Activated CD4-positive, alpha-beta T cell treated with anti-CD3 and anti-CD28 coated beads for 36 hours (primary cell): ENCODE data around the gene AHI1. TPM values are rescaled to one million over a fixed set of nuclear protein-coding genes. Genes with fewer than 3 reads are reported as not detected.

Source experiments
- ATAC-seq: fragments of 200-7000 bp; cut with Tn5 transposase; one replicate; pipeline ENCODE4 v1.10.0; 2021; ENCODE audit warnings: mild to moderate bottlenecking, moderate library complexity
- CTCF ChIA-PET: fragments of 350-600 bp; sonication (Branson Sonifier 250); formaldehyde crosslinking; loops from one replicate; lab custom pipeline; 2021; ENCODE audit warnings: antibody characterized with exemption; lab: Charles Lee
- POLR2A ChIA-PET: fragments of 350-600 bp; sonication (Branson Sonifier 250); formaldehyde crosslinking; loops from one replicate; lab custom pipeline; 2021; ENCODE audit warnings: antibody characterized with exemption, inconsistent platforms; lab: Charles Lee
- DNase-seq: peaks from one replicate; pipeline ENCODE4 v3.0.0-alpha.2; 2020
- H3K27ac Mint-ChIP-seq: one replicate; pipeline ENCODE4 v1.8.0; 2021; ENCODE audit warnings: mixed read lengths
- H3K27me3 Mint-ChIP-seq: one replicate; pipeline ENCODE4 v1.8.0; 2021; ENCODE audit warnings: mixed read lengths
- H3K36me3 Mint-ChIP-seq: one replicate; pipeline ENCODE4 v1.8.0; 2021; ENCODE audit warnings: low read depth, mixed read lengths
- H3K4me1 Mint-ChIP-seq: one replicate; pipeline ENCODE4 v1.8.0; 2021; ENCODE audit warnings: mixed read lengths
- H3K4me3 Mint-ChIP-seq: one replicate; pipeline ENCODE4 v1.8.0; 2021; ENCODE audit warnings: mild to moderate bottlenecking, moderate library complexity, mixed read lengths
- H3K9me3 Mint-ChIP-seq: one replicate; pipeline ENCODE4 v1.8.0; 2021; ENCODE audit warnings: low read depth, mixed read lengths
- intact Hi-C, 2 experiments: fragments of 100-400 bp; cut with DNase I in 1 of 2; cut with micrococcal nuclease in 1 of 2; formaldehyde crosslinking; loops; one replicate each; pipeline versions ENCODE4 v1.14.2 to v1.15.1; 2022 to 2024; cut with DNase I, micrococcal nuclease
- total RNA-seq, 2 experiments: library from RNA; stranded (reverse); gene quantifications; one replicate each; pipeline ENCODE4 v1.2.3, GENCODE V29; 2021

Gene AHI1
- total RNA-seq, 2 experiments from 2014 or later = 35.6 to 36.0 TPM

- intact Hi-C loops = no loop called here
- no peaks in the 10 kb centered on the region for H3K36me3 Mint-ChIP-seq
- ATAC-seq = no peak
- H3K9me3 Mint-ChIP-seq = no peaks in the 10 kb centered on the region
- no peak for DNase-seq
- H3K27ac Mint-ChIP-seq = no peak overlapping the region
- POLR2A ChIA-PET = no interaction called here
- CTCF ChIA-PET = interaction anchor here (0.9 kb wide), 1 partner anchor 181 kb away, joined by 3 read pairs; no protein-coding TSS in a partner anchor
- no peaks in the 10 kb centered on the region for H3K27me3 Mint-ChIP-seq
- no peak overlapping the region for H3K4me3 Mint-ChIP-seq
- no peaks in the 10 kb centered on the region for H3K4me1 Mint-ChIP-seq
Observed at GRCh38 chr6:135527960-135528249, 30.4 kb upstream of the AHI1 start.

DNA sequence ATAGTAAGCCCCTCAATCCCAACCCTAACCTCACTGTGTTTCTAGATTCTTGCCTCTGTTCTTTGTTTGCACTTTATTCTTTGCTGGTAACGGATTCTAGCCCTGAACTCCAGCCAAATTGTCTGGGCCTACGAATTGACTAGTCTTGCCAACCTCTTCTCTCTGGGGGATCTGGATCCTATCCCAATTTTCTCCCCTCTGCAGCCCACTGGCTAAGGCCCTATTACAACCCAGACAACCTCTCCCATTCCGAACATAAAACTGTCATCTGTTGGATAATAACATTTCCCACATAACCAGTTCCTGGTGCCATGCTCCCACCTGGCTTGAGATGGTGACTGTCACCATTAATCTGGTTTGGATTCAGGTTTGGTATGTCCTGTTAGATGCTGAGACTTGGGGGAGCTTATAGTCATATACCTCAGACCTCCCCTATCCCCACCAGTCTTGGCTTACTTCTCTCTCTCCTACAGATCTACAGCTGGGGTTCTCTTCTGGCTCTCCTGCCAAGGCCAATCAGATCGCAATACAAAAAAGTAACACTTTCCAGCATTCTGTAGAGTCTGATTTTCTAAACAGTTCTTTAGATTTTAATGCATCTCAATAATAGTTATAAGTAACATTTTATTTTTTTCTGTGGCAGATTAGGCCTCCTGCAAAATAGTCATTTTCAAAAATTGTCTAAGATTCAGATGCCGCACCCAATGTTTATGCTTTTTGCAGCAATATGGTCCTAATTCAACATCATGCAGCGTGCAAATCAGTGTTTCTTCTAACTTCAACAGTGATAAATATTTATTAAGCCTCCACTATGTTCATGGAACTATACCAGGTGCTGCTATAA, 29.8 kb upstream of the AHI1 start:
- intact Hi-C loops = no loop called here
- Mint-ChIP-seq H3K9me3 (no peaks in the 10 kb centered on the region), H3K4me1 (no peaks in the 10 kb centered on the region), H3K27me3 (no peaks in the 10 kb centered on the region), H3K4me3 (no peak overlapping the region), H3K36me3 (no peaks in the 10 kb centered on the region), H3K27ac (no peak overlapping the region)
- POLR2A ChIA-PET = no interaction called here
- ATAC-seq (no peak), DNase-seq (no peak)
- CTCF ChIA-PET = interaction anchor here (0.9 kb wide), 1 partner anchor 182 kb away, joined by 3 read pairs; no protein-coding TSS in a partner anchor

DNA sequence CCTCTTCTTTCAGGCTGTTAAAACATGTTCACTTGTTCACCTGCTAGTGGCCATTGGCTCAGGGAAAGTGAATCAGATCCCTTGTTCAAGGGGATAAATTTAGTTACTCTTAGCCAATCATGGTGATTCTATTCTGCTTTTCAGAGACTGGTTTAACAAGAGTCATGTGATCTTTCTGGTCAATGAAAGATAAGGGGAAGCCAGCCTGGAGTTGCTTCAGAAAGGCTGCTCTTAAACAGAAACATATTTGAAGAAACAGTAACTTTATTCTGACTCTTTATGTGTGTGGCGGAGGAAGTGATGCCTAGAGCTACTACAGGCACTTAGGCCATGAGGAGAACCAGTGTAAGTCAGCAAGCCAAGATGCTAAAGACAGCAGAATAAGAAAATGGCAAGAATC, 28.1 kb upstream of the AHI1 start:
- Mint-ChIP-seq H3K27ac (no peak overlapping the region), H3K4me3 (no peak overlapping the region), H3K36me3 (no peaks in the 10 kb centered on the region), H3K27me3 (no peaks in the 10 kb centered on the region), H3K4me1 (no peaks in the 10 kb centered on the region), H3K9me3 (no peaks in the 10 kb centered on the region)
- intact Hi-C loops = no loop called here
- ATAC-seq = no peak
- DNase-seq = no peak
- ChIA-PET POLR2A (no interaction called here), CTCF (interaction anchor here (1.5 kb wide), 1 partner anchor 10 kb away, joined by 6 read pairs; no protein-coding TSS in a partner anchor)

DNA sequence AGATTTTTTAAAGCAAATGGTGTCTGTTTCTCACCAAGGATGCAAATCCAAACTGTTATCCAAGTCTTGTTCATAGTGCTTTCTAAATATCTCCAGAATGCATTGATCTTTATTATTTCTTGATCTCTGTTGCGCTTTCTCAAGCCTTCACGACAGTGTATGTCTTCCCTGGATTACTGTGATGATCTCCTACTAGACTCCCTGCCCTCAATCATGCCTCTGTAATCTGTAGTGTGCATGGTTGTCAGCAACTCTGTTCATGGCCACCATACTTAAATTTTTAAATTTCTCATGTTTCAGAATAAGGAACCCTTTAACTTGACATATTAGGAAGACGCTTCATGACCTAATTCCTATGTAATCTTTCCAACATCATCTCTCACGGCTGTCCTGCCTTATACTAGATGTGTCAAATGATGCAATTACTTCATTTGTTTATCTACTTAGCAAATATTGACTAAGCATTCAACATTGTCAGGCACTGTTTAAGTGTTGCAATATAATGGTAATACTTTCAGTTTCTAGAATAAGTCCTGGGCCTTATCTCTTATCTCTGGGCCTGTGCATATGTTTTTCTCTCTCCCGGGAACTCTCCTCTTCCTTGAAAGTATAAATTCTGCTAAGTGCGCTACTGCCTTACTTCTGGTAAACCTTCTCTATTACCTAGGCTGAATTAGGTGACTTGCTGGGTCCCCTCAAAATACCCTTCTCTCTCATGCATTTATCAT, 25.6 kb upstream of the AHI1 start:
- intact Hi-C loops = no loop called here
- Mint-ChIP-seq H3K4me3 (no peak overlapping the region), H3K27ac (no peak overlapping the region), H3K36me3 (no peaks in the 10 kb centered on the region), H3K4me1 (peaks cover 6% of the 10 kb centered on the region), H3K27me3 (peaks cover 3% of the 10 kb centered on the region), H3K9me3 (peaks cover 3% of the 10 kb centered on the region)
- ATAC-seq = no peak
- ChIA-PET CTCF (no interaction called here), POLR2A (no interaction called here)
- no peak for DNase-seq

GRCh38 chr6:135521431-135521830, 23.9 kb upstream of the AHI1 start:
- POLR2A ChIA-PET = no interaction called here
- CTCF ChIA-PET = interaction anchor here (0.9 kb wide), 1 partner anchor 14 kb away, joined by 4 read pairs; no protein-coding TSS in a partner anchor

GRCh38 chr6:135520781-135521180, 23.2 kb upstream of the AHI1 start:
- ChIA-PET POLR2A (no interaction called here), CTCF (interaction anchor here (0.6 to 1.7 kb wide), 5 partner anchors 15 to 1207 kb away, joined by 3 to 11 read pairs (median 3); no protein-coding TSS in a partner anchor)
- peaks cover 6% of the 10 kb centered on the region for H3K4me1 Mint-ChIP-seq
- peaks cover 3% of the 10 kb centered on the region for H3K27me3 Mint-ChIP-seq
- no peak overlapping the region for H3K27ac Mint-ChIP-seq
- no peak overlapping the region for H3K4me3 Mint-ChIP-seq
- ATAC-seq = no peak
- intact Hi-C loops = no loop called here
- no peaks in the 10 kb centered on the region for H3K36me3 Mint-ChIP-seq
- no peak for DNase-seq
- peaks cover 5% of the 10 kb centered on the region for H3K9me3 Mint-ChIP-seq

More at GRCh38 chr6:135521431-135521830, 23.9 kb upstream of the AHI1 start:
- Mint-ChIP-seq H3K27ac (no peak overlapping the region), H3K4me3 (no peak overlapping the region), H3K27me3 (peaks cover 3% of the 10 kb centered on the region), H3K4me1 (peaks cover 6% of the 10 kb centered on the region), H3K9me3 (peaks cover 5% of the 10 kb centered on the region), H3K36me3 (no peaks in the 10 kb centered on the region)
- no peak for DNase-seq
- intact Hi-C loops = no loop called here
- no peak for ATAC-seq

- DNase-seq (no peak), ATAC-seq (peak; percentile 81)
- intact Hi-C loops = no loop called here
- Mint-ChIP-seq H3K36me3 (no peaks in the 10 kb centered on the region), H3K27me3 (peaks cover 3% of the 10 kb centered on the region), H3K4me1 (peaks cover 6% of the 10 kb centered on the region), H3K9me3 (peaks cover 5% of the 10 kb centered on the region), H3K4me3 (no peak overlapping the region), H3K27ac (no peak overlapping the region)
- POLR2A ChIA-PET = no interaction called here
- CTCF ChIA-PET = interaction anchor here (0.7 to 1.7 kb wide), 5 partner anchors 17 to 373 kb away, joined by 3 to 11 read pairs (median 4); no protein-coding TSS in a partner anchor
Observed at GRCh38 chr6:135519348-135519747, 21.8 kb upstream of the AHI1 start.

DNA sequence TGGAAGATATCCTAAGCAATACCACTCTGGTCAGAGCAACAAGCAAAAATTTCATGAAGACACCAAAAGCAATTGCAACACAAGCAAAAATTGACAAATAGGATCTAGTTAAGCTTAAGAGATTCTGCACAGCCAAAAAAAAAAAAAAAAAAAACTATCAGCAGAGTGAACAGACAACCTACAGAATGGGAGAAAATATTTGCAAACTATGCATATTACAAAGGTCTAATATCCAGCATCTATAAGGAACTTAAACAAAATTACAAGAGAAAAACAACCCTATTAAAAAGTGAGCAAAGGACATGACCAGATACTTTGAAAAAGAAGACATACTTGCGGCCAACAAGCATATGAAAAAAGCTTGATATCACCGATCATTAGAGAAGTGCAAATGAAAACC, 20.0 kb upstream of the AHI1 start:
- POLR2A ChIA-PET = no interaction called here

GRCh38 chr6:135514706-135515105, 17.2 kb upstream of the AHI1 start:
- intact Hi-C loops = no loop called here
- ChIA-PET POLR2A (no interaction called here), CTCF (no interaction called here)
- H3K4me3 Mint-ChIP-seq = no peak overlapping the region
- peaks cover 6% of the 10 kb centered on the region for H3K4me1 Mint-ChIP-seq
- no peaks in the 10 kb centered on the region for H3K36me3 Mint-ChIP-seq
- H3K9me3 Mint-ChIP-seq = peaks cover 5% of the 10 kb centered on the region
- no peak overlapping the region for H3K27ac Mint-ChIP-seq
- no peak for DNase-seq
- ATAC-seq = no peak
- peaks cover 6% of the 10 kb centered on the region for H3K27me3 Mint-ChIP-seq

More for the DNA sequence above, 20.0 kb upstream of the AHI1 start:
- no peak overlapping the region for H3K4me3 Mint-ChIP-seq
- no peak overlapping the region for H3K27ac Mint-ChIP-seq
- DNase-seq = no peak
- CTCF ChIA-PET = interaction anchor here (1.4 kb wide), 1 partner anchor 110 kb away, joined by 4 read pairs; no protein-coding TSS in a partner anchor
- no peaks in the 10 kb centered on the region for H3K36me3 Mint-ChIP-seq
- no peak for ATAC-seq
- peaks cover 5% of the 10 kb centered on the region for H3K9me3 Mint-ChIP-seq
- peaks cover 3% of the 10 kb centered on the region for H3K27me3 Mint-ChIP-seq
- intact Hi-C loops = no loop called here
- peaks cover 6% of the 10 kb centered on the region for H3K4me1 Mint-ChIP-seq

GRCh38 chr6:135506270-135506997, 8.9 kb upstream of the AHI1 start:
- Mint-ChIP-seq H3K27ac (no peak overlapping the region), H3K36me3 (no peaks in the 10 kb centered on the region), H3K4me1 (peaks cover 5% of the 10 kb centered on the region), H3K27me3 (no peaks in the 10 kb centered on the region), H3K4me3 (no peak overlapping the region), H3K9me3 (no peaks in the 10 kb centered on the region)
- intact Hi-C loops = loop anchor here (1.0 to 5.0 kb wide), 5 partner anchors 171 to 811 kb away; no protein-coding TSS in a partner anchor
- no peak for DNase-seq
- POLR2A ChIA-PET = no interaction called here
- ATAC-seq = peak; percentile 81
- CTCF ChIA-PET = interaction anchor here (0.8 to 3.4 kb wide), 10 partner anchors 11 to 811 kb away, joined by 3 to 27 read pairs (median 4); no protein-coding TSS in a partner anchor

DNA sequence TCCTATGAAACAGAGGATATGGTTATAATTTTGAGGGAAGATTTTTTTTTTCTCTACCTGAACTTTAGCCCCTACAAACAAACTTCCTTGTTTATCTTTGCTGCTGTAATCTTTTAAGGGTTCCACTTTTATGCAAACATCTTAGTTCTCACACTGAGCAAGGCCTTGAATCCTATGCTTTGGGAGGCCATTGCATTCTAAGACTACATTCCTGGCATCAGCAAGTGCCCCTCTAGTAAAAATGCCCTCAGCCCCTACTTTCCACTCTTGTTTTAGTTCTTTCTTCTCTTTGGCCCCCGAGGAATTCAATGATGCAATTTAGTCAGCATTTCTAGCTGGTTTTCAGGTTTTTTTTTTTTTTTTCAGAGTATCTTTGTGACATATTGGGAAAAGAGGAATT, 8.1 kb upstream of the AHI1 start:
- CTCF ChIA-PET = interaction anchor here (0.8 to 3.4 kb wide), 10 partner anchors 10 to 812 kb away, joined by 3 to 27 read pairs (median 4); no protein-coding TSS in a partner anchor
- no peaks in the 10 kb centered on the region for H3K9me3 Mint-ChIP-seq
- no peak overlapping the region for H3K4me3 Mint-ChIP-seq
- no peaks in the 10 kb centered on the region for H3K36me3 Mint-ChIP-seq
- H3K27me3 Mint-ChIP-seq = no peaks in the 10 kb centered on the region
- no peak overlapping the region for H3K27ac Mint-ChIP-seq
- H3K4me1 Mint-ChIP-seq = peaks cover 5% of the 10 kb centered on the region
- intact Hi-C loops = loop anchor here (1.0 to 5.0 kb wide), 5 partner anchors 172 to 812 kb away; no protein-coding TSS in a partner anchor
- ATAC-seq (no peak), DNase-seq (no peak)
- POLR2A ChIA-PET = no interaction called here
